ENCODE results near the gene ENTREP3. TPM values are rescaled to one million over a fixed set of nuclear protein-coding genes. Genes with fewer than 3 reads are reported as not detected.
A peak's percentile ranks its signal among the peaks of the same experiment; 100 is the strongest.

The ENTREP3 gene
- total RNA-seq, 6 experiments from 2014 or later, result 53.6 to 81.3 (median 58.8) TPM

- Mint-ChIP-seq H3K36me3 (ENCODE audit: low read depth) (peaks cover 41% of the 10 kb centered on the region), H3K4me1 (ENCODE audit: low read depth) (peaks cover 39% of the 10 kb centered on the region), H3K9me3 (no peaks in the 10 kb centered on the region), H3K27me3 (ENCODE audit: insufficient read depth) (peaks cover 4% of the 10 kb centered on the region), H3K4me3 (peak overlapping the region; percentile 96), H3K27ac (peak overlapping the region; percentile 88)
- DNase-seq, result no peak
- TF ChIP-seq CTCF (IDR thresholded peaks at IDR 0.05), result peak; percentile 48
These were observed 6.2 kb upstream of the ENTREP3 start for GRCh38 chr1:155261493-155261851.

- DNase-seq, result no peak
- H3K4me1 Mint-ChIP-seq (ENCODE audit: low read depth), result peaks cover 49% of the 10 kb centered on the region
- no peak for TF ChIP-seq CTCF (IDR thresholded peaks at IDR 0.05)
- H3K9me3 Mint-ChIP-seq, result no peaks in the 10 kb centered on the region
- H3K27ac Mint-ChIP-seq, result peak overlapping the region; percentile 88; the same call in 1 of the 2 replicates
- peak overlapping the region; percentile 96; the same call in 1 of the 2 replicates for H3K4me3 Mint-ChIP-seq
- H3K36me3 Mint-ChIP-seq (ENCODE audit: low read depth), result peaks cover 35% of the 10 kb centered on the region
- H3K27me3 Mint-ChIP-seq (ENCODE audit: insufficient read depth), result peaks cover 4% of the 10 kb centered on the region
These were observed 5.0 kb upstream of the ENTREP3 start for GRCh38 chr1:155260276-155260675.

- peaks cover 18% of the 10 kb centered on the region for H3K36me3 Mint-ChIP-seq (ENCODE audit: low read depth)
- H3K4me1 Mint-ChIP-seq (ENCODE audit: low read depth), result peaks cover 55% of the 10 kb centered on the region
- H3K27me3 Mint-ChIP-seq (ENCODE audit: insufficient read depth), result peaks cover 2% of the 10 kb centered on the region
- peak overlapping the region; percentile 90 for H3K4me3 Mint-ChIP-seq
- H3K9me3 Mint-ChIP-seq, result no peaks in the 10 kb centered on the region
- no peak for TF ChIP-seq CTCF (IDR thresholded peaks at IDR 0.05)
- DNase-seq, result no peak
- peak overlapping the region; percentile 91 for H3K27ac Mint-ChIP-seq
These were observed 972 bp upstream of the ENTREP3 start for GRCh38 chr1:155256058-155256852.

GRCh38 chr1:155254714-155255242 lies 505 bp downstream of the ENTREP3 start:
- peak overlapping the region; percentile 90 for H3K4me3 Mint-ChIP-seq
- H3K27ac Mint-ChIP-seq, result peak overlapping the region; percentile 91
- no peaks in the 10 kb centered on the region for H3K9me3 Mint-ChIP-seq
- no peak for DNase-seq
- H3K4me1 Mint-ChIP-seq (ENCODE audit: low read depth), result peaks cover 48% of the 10 kb centered on the region
- TF ChIP-seq CTCF (IDR thresholded peaks at IDR 0.05), result no peak
- peaks cover 2% of the 10 kb centered on the region for H3K27me3 Mint-ChIP-seq (ENCODE audit: insufficient read depth)
- H3K36me3 Mint-ChIP-seq (ENCODE audit: low read depth), result peaks cover 7% of the 10 kb centered on the region

- Mint-ChIP-seq H3K36me3 (ENCODE audit: low read depth) (peaks cover 7% of the 10 kb centered on the region), H3K9me3 (no peaks in the 10 kb centered on the region), H3K4me3 (peak overlapping the region; percentile 90), H3K27me3 (ENCODE audit: insufficient read depth) (peaks cover 2% of the 10 kb centered on the region), H3K4me1 (ENCODE audit: low read depth) (peaks cover 48% of the 10 kb centered on the region), H3K27ac (peak overlapping the region; percentile 79)
- no peak for TF ChIP-seq CTCF (IDR thresholded peaks at IDR 0.05)
- DNase-seq, result no peak
These were observed 1.0 kb downstream of the ENTREP3 start for GRCh38 chr1:155254228-155254713.
